SK-N-SH (cell line): ENCODE measurements around the gene WBP2NL. TPM values are rescaled to one million over a fixed set of nuclear protein-coding genes. Genes with fewer than 3 reads are reported as not detected.
A peak's percentile ranks its signal among the peaks of the same experiment; 100 is the strongest.

Experiments
- CTCF ChIA-PET: fragments of 300-600, 350-600 bp; formaldehyde crosslinking; extraction: SDS; loops from one replicate; lab custom pipeline; 2021; lab: Yijun Ruan, JAX
- POLR2A ChIA-PET: fragments of 350-600 bp; sonication (Branson Sonifier 250); formaldehyde crosslinking; extraction: SDS; loops from one replicate; lab custom pipeline; 2020; ENCODE audit warnings: antibody characterized with exemption, inconsistent platforms; lab: Yijun Ruan, JAX
- DNase-seq: peaks from one replicate; pipeline ENCODE4 v3.0.0; 2012
- H2AFZ ChIP-seq: fragments of 200-600 bp; sonication (generic); 2 replicates; pipeline ENCODE4 v1.8.1; 2016; ENCODE audit warnings: antibody characterized with exemption, mild to moderate bottlenecking, low read depth
- H3F3A ChIP-seq: fragments of 200-600 bp; sonication (generic); replicated peaks from 2 replicates; pipeline ENCODE3; 2016; ENCODE audit warnings: antibody characterized with exemption, mild to moderate bottlenecking; ENCODE audit not compliant: insufficient read depth
- H3K27ac ChIP-seq, 2 experiments: fragments of 200-500 bp in 1 of 2; fragments of 200-600 bp in 1 of 2; sonication (Bioruptor generic) in 1 of 2; sonication (generic), shearing (Covaris generic) in 1 of 2; 2 replicates each; pipeline versions ENCODE4 v1.5.1 to v1.6.1; 2014 to 2016; ENCODE audit warnings: low read depth in 2 of 2, inconsistent platforms in 1 of 2, low read length in 1 of 2, mild to moderate bottlenecking in 1 of 2, mixed read lengths in 1 of 2
- H3K27me3 ChIP-seq: fragments of 200-600 bp; sonication (generic), shearing (Covaris generic); 2 replicates; pipeline ENCODE4 v1.6.1; 2016; ENCODE audit warnings: mixed run types; ENCODE audit not compliant: insufficient read depth
- H3K36me3 ChIP-seq, 2 experiments: fragments of 200-500 bp in 1 of 2; fragments of 200-600 bp in 1 of 2; sonication (Bioruptor generic) in 1 of 2; sonication (generic) in 1 of 2; replicated peaks in 1 of 2; 2 replicates each; pipeline versions ENCODE3 to v1.5.1; 2014 to 2016; ENCODE audit warnings: low read length in 1 of 2, mild to moderate bottlenecking in 1 of 2; ENCODE audit not compliant: insufficient read depth in 2 of 2, control insufficient read depth in 1 of 2
- H3K4me1 ChIP-seq, 2 experiments: fragments of 200-500 bp in 1 of 2; fragments of 200-600 bp in 1 of 2; sonication (Bioruptor generic) in 1 of 2; sonication (generic), shearing (Covaris generic) in 1 of 2; 2 replicates each; pipeline versions ENCODE4 v1.5.1 to v1.6.1; 2014 to 2016; ENCODE audit warnings: low read depth in 1 of 2, low read length in 1 of 2, mixed run types in 1 of 2; ENCODE audit not compliant: insufficient read depth in 2 of 2, control insufficient read depth in 1 of 2
- H3K4me2 ChIP-seq: fragments of 200-600 bp; sonication (generic), shearing (Covaris generic); 2 replicates; pipeline ENCODE4 v1.6.1; 2017; ENCODE audit warnings: mixed run types
- H3K4me3 ChIP-seq, 2 experiments: fragments of 200-500 bp in 1 of 2; fragments of 200-600 bp in 1 of 2; sonication (Bioruptor generic) in 1 of 2; sonication (generic), shearing (Covaris generic) in 1 of 2; 2 replicates each; pipeline versions ENCODE4 v1.5.1 to v1.8.1; 2014 to 2016; ENCODE audit warnings: low read depth in 2 of 2, inconsistent platforms in 1 of 2, low read length in 1 of 2, mild to moderate bottlenecking in 1 of 2, mixed read lengths in 1 of 2, moderate library complexity in 1 of 2
- H3K79me2 ChIP-seq: fragments of 200-600 bp; sonication (generic); 2 replicates; pipeline ENCODE4 v1.8.1; 2017; ENCODE audit warnings: mild to moderate bottlenecking; ENCODE audit not compliant: insufficient read depth
- H3K9ac ChIP-seq: fragments of 200-600 bp; sonication (generic); 2 replicates; pipeline ENCODE4 v1.6.1; 2017; ENCODE audit warnings: mixed run types
- H3K9me2 ChIP-seq: fragments of 200-600 bp; sonication (generic); 2 replicates; pipeline ENCODE4 v1.6.1; 2017; ENCODE audit warnings: mixed run types
- H3K9me3 ChIP-seq: fragments of 200-600 bp; sonication (generic); 2 replicates; pipeline ENCODE4 v1.6.1; 2017; ENCODE audit warnings: mixed run types, mild to moderate bottlenecking, moderate library complexity
- H4K20me1 ChIP-seq: fragments of 200-600 bp; sonication (generic); 2 replicates; pipeline ENCODE4 v1.6.1; 2017; ENCODE audit warnings: mild to moderate bottlenecking, mixed run types; ENCODE audit not compliant: insufficient read depth
- ELF1 ChIP-seq: IDR thresholded peaks from 2 replicates; pipeline ENCODE4 v1.4.0; 2012
- FOXJ3 ChIP-seq: sonication (generic); formaldehyde crosslinking; IDR thresholded peaks from 2 replicates; pipeline ENCODE4 v1.5.1; 2020; ENCODE audit warnings: mild to moderate bottlenecking, missing genetic modification reagents
- GABPA ChIP-seq: IDR thresholded peaks from 2 replicates; pipeline ENCODE4 v1.4.0; 2012; ENCODE audit warnings: low read depth, mild to moderate bottlenecking
- GATA2 ChIP-seq: sonication (generic); formaldehyde crosslinking; IDR thresholded peaks from 2 replicates; pipeline ENCODE4 v1.5.0; 2020; ENCODE audit warnings: mild to moderate bottlenecking, missing genetic modification reagents
- IRF3 ChIP-seq: fragments of 150-350 bp; IDR thresholded peaks from 2 replicates; pipeline ENCODE4 v1.6.1; 2016; ENCODE audit warnings: mild to moderate bottlenecking, low read depth, low read length
- JUND ChIP-seq: IDR thresholded peaks from 2 replicates; pipeline ENCODE4 v1.4.0; 2012
- MXI1 ChIP-seq: IDR thresholded peaks from 2 replicates; pipeline ENCODE4 v1.6.1; 2012; ENCODE audit warnings: mild to moderate bottlenecking, low read depth, low read length, improper control_type of control experiment
- NRF1 ChIP-seq: IDR thresholded peaks from 2 replicates; pipeline ENCODE4 v1.6.1; 2012; ENCODE audit warnings: low read depth, mild to moderate bottlenecking, low read length
- POLR2AphosphoS5 ChIP-seq: IDR thresholded peaks from 2 replicates; pipeline ENCODE4 v1.6.1; 2012; ENCODE audit warnings: low read depth, low read length
- RAD21 ChIP-seq: IDR thresholded peaks from 2 replicates; pipeline ENCODE4 v1.6.1; 2012; ENCODE audit warnings: mild to moderate bottlenecking, low read length
- RCOR1 ChIP-seq: fragments of 150-350 bp; IDR thresholded peaks from 2 replicates; pipeline ENCODE4 v1.6.1; 2017; ENCODE audit warnings: antibody characterized with exemption, low read length
- REST ChIP-seq: IDR thresholded peaks from 2 replicates; pipeline ENCODE4 v1.6.1; 2012; ENCODE audit warnings: mild to moderate bottlenecking, low read depth, low read length, moderate library complexity
- SIN3A ChIP-seq: IDR thresholded peaks from 2 replicates; pipeline ENCODE4 v1.6.1; 2012; ENCODE audit warnings: low read depth, mild to moderate bottlenecking, low read length, moderate library complexity, borderline replicate concordance
- TCF12 ChIP-seq: IDR thresholded peaks from 2 replicates; pipeline ENCODE4 v1.4.0; 2012
- TEAD4 ChIP-seq: IDR thresholded peaks from 2 replicates; pipeline ENCODE4 v1.4.0; 2012; ENCODE audit warnings: mild to moderate bottlenecking, borderline replicate concordance; ENCODE audit not compliant: insufficient read depth
- ZBTB33 ChIP-seq: IDR thresholded peaks from 2 replicates; pipeline ENCODE4 v1.4.0; 2012; ENCODE audit warnings: low read depth, borderline replicate concordance
- WGBS: methylation state at CpG from one replicate; pipeline ENCODE4 v1.1.6; 2017; ENCODE audit warnings: low lambda C conversion rate; 5-methylcytosine and 5-hydroxymethylcytosine counted together
- polyA plus RNA-seq, 3 experiments: library from polyadenylated mRNA; depleted of rRNA; stranded (reverse); fragments of >200 nt; gene quantifications; 2 replicates each; pipeline ENCODE4 v1.2.3, GENCODE V29; 2012
- TF ChIP-seq, protein P1 (sequence below): IDR thresholded peaks from 2 replicates; pipeline ENCODE4; 2012

The WBP2NL gene
- polyA plus RNA-seq, 1 of the 3 experiments (the other 2 are of a cell fraction) = 0.07 TPM

DNA sequence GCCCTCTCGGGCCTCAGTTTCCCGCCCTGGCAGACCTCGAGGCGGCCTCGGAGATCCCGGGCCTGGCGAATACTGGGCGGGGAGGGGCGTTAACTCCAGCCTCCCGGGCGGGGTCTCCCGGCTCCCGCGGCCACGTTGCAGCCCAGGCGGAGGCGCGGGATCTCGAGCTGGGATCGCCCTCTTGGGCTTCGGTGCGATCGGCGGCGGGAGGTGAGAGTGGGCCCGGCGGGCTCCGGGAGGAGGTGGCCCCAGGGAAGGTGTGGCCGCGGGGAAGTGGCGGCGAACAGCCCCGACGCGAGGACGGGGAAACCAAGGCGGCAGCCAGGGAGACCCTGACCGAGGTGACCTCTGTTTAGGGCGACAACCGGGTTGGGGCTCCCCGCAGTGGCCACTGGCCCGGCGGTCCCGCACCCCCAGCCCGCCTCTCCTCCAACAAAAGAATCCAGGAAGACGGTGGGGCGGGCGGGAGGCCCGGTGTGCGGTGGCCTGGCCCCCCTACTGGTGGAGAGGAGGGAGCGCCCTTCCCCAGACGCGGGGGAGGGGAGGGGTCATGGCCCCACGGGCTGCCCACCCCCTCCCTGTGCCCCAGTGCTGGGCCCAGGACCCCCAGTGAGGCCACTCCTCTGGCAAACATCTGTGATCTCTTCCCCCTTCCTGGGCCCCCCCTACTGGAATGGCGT, 75.7 kb downstream of the WBP2NL start, which contains the start of gene PHETA2:
TSS of gene PHETA2 (plus strand) at position 117 of the 680 bp plus-strand sequence. CDS start 3,046 bp downstream, outside the sequence.
- Histone ChIP-seq H3K4me1 (peaks cover 8 to 14% of the 10 kb centered on the region in 2 experiments; a peak in 2 of 4 replicates), H2AFZ (no peak within 1 kb of the TSS), H3K79me2 (no peaks in the 10 kb centered on the region), H3K36me3 (no peaks in the 10 kb centered on the region), H3K4me2 (no peak within 1 kb of the TSS), H3K4me3 (no peak within 1 kb of the TSS; a peak in 1 of 4 replicates), H3K9ac (no peak within 1 kb of the TSS)
- 75% methylated on average over 7 of the region's 55 CpGs for WGBS
- POLR2A ChIA-PET = no interaction called here
- no peak for TF ChIP-seq TEAD4
- TF ChIP-seq REST = no peak
- no peak for TF ChIP-seq MXI1
- no peak for TF ChIP-seq ZBTB33
- TF ChIP-seq TCF12 = no peak
- no peak for TF ChIP-seq IRF3
- TF ChIP-seq, protein P1, sequence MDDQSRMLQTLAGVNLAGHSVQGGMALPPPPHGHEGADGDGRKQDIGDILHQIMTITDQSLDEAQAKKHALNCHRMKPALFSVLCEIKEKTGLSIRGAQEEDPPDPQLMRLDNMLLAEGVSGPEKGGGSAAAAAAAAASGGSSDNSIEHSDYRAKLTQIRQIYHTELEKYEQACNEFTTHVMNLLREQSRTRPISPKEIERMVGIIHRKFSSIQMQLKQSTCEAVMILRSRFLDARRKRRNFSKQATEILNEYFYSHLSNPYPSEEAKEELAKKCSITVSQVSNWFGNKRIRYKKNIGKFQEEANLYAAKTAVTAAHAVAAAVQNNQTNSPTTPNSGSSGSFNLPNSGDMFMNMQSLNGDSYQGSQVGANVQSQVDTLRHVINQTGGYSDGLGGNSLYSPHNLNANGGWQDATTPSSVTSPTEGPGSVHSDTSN = no peak
- no peak for TF ChIP-seq FOXJ3 (CRISPR knock-in tag)
- no peak for TF ChIP-seq SIN3A
- no peak for TF ChIP-seq NRF1
- no peak for TF ChIP-seq JUND
- TF ChIP-seq GABPA = no peak
- TF ChIP-seq GATA2 = no peak
- TF ChIP-seq RAD21 = no peak
- TF ChIP-seq POLR2AphosphoS5 = no peak
- TF ChIP-seq ELF1 = no peak
- TF ChIP-seq RCOR1 = no peak
- TF ChIP-seq, all 33 proteins: peak for 0
- Histone ChIP-seq H3F3A (no peaks in the 10 kb centered on the region), H3K9me3 (no peaks in the 10 kb centered on the region), H3K27me3 (no peaks in the 10 kb centered on the region), H3K27ac (no peak within 1 kb of the TSS), H3K9me2 (no peaks in the 10 kb centered on the region), H4K20me1 (no peaks in the 10 kb centered on the region)
- CTCF ChIA-PET = no interaction called here
- DNase-seq = peak; percentile 65
